HTR-8/SVneo (cell line): ENCODE measurements around the gene PFDN1.
A peak's percentile ranks its signal among the peaks of the same experiment; 100 is the strongest.
"Not testable (repeated sequence)": the region's sequence is repeated elsewhere in the genome, so short reads cannot be mapped to it uniquely, and the experiment has no call there.

Experiments used
- DNase-seq: peaks from one replicate; pipeline ENCODE4 v3.0.0; 2011; ENCODE audit warnings: low spot score, mixed read lengths; ENCODE audit not compliant: insufficient read length
- FAIRE-seq: peaks from 2 replicates; lab custom pipeline; 2011; peaks lifted over from hg19 to GRCh38; lab: Jason Lieb, UNC

Gene PFDN1, protein sequence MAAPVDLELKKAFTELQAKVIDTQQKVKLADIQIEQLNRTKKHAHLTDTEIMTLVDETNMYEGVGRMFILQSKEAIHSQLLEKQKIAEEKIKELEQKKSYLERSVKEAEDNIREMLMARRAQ

DNA sequence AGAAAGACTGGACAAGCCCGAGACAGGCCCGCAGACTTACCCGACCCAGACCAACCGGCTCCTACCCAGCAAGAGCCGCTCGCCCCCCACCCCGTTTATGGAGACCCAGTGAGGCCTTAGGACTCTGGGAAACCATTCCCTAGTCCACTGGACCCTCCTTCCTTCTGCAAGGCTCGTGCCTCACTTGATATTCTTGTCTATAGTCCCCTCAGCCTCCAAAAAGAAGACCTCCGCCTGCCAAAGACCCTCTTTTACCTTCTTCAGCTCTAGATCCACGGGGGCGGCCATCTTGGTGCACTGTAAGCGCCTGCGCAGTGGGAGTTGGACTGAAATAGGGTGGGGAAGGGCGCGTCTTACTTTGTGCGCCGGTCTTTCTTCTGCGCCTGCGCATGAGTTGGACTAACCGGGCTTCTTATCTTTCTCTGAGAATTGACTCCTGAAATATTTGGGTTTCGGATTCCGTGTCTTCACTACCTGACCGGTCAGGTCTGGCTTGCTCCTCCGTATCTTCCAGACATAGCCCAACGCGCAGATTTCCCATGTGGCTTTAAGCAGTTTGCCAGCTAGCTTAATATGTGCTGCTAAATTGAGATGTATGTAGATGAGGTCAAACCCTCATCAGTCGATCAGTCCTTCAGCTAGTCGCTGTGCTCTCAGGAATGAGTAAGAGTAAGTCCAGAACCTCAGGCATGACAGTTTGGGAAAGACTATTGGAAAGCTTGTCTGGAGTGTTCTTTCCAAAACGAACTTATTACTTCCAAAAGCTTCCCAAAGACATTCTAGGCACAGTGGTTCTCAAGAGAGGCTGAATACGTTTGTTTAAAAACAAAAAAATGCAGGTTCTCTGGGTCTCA lies at the start of gene PFDN1:
Gene PFDN1 (minus strand): TSS at position 316 of the 854 bp plus-strand sequence. CDS start 28 bp downstream, at position 288.
- peak; percentile 96 for DNase-seq
- FAIRE-seq: peak; percentile 26

- FAIRE-seq (no peak), DNase-seq (peak; percentile 66)
Observed at GRCh38 chr5:140351609-140352334, 48.9 kb upstream of the PFDN1 start.

DNA sequence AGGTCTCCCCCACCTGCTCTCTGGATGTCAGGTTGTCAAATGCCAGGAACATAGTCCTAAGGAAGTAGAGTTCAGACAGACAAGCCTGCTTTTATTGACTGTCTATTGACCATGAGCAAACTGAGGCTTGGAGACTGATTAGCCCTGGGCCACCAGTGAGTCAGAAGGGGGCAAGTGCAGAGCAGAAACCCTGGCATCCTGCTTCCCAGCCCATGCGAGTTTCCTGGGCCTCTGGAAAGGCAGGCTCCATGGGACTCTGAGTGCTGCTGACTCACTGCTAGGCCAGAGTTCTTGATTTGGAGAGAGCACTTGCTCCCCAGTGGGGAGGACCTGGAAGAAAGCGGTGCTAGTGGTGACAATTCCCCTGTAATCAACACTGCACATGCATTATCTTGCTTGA lies 46.3 kb upstream of the PFDN1 start:
- DNase-seq (no peak), FAIRE-seq (no peak)

GRCh38 chr5:140348104-140348503 lies 45.2 kb upstream of the PFDN1 start:
- no peak for DNase-seq
- FAIRE-seq: no peak

DNA sequence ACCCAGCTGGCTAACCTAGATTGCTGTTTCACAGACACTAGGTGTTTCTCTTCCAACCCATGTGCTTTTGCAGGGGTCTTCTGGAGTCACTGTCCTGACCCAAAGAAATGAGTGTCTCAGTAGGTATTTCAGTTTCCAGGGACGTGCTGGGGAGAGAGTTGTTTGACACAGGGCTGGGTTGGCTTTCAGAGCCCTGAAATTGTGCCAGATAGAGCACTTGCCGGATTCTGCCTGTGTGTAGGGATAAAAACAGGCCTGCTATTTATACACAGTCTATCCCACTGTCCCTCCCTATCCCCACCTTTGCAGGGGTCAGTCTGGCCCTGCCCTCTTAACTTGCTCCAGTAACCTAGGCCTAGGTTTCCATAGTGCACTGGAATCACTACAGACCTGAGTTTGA lies 44.5 kb upstream of the PFDN1 start:
- no peak for FAIRE-seq
- no peak for DNase-seq

DNA sequence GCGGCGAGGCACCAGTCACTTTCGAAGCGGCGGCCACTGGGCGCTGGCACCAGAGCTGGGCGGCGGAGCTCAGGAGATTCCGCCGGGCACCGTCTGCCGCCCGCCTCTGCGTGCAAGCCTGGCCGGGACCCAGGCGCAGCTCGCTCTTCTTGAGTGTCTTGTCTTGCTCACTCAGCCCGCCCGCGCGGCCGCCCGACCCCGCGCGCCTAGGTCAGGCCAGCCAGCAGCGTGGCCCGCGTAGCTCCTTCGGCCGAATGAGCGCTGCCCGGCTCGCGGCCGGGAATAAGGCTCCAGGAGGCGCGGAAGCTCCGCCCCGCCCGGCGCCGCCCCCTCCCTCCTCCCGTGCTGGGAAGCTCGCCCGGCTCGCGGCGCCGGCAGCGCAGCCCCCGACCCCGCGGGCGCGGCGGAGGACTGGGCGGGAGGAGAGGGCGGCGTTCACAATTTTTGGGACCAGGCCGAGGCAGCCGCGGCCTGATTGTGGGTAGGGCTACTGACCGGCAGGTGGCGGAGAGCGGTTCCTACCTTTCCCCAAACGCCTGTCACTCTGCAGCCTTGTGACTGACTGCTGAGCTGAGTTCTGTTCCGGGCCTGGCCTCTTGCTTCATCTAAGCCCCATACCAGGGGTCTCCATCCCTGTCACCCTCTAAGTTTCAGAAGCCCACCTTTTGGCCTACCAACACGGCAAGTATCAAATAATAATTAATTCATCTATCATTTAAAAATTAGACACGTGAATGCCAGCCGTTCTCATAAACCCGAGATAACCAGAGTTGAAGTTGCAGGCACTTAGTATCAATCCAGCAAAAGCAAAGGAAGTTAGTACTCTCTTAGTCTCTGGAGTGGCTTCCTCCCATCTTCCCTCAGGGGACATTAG lies 43.7 kb upstream of the PFDN1 start, which contains the start of gene HBEGF:
Gene HBEGF (minus strand): TSS at position 256 of the 874 bp plus-strand sequence. CDS start 275 bp downstream, outside the sequence.
- DNase-seq (peak; percentile 84), FAIRE-seq (peak; percentile 81)

GRCh38 chr5:140345919-140346347 lies 43.0 kb upstream of the PFDN1 start:
- DNase-seq (peak; percentile 58), FAIRE-seq (no peak)

DNA sequence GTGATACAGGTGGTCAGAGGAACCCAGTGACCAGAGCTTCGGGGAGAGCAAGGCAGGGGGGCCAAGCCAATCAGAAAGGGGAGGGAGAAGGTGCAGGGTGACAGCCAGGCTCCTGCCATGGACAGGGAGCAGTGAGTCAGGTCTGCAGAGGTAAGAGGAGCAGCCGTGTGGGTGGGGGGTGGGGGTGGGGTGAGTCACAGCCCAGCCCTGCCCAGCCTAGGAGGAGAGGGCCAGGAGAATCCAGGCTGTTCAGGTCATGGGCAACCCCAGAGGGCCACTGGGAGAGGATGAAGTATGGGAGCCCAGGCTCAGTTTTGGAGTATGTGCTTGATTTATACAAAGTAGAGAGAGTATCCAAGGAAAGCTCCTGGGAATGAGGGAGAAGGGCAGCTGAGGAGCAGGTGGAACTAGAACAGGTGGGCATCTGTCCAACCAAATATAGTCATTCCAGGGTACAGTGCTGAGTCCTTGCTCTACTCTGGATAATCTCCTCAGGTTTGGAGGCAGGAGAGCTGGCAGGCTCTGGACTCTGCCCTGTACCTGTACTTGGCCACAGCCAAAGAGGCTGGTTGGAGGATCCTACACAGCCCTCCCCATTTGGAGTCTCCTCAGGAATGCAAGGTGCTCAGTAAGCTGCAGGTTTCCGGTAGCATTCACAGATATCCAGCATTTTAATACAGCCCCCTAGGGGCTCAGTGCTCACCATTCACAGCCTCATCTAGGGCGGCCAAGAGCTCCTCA lies 42.0 kb upstream of the PFDN1 start:
- FAIRE-seq: peak; percentile 69

GRCh38 chr5:140343849-140344248 lies 40.9 kb upstream of the PFDN1 start:
- FAIRE-seq, DNase-seq: not testable (repeated sequence)

More for the DNA sequence above, 42.0 kb upstream of the PFDN1 start:
- peak; percentile 46 for DNase-seq

DNA sequence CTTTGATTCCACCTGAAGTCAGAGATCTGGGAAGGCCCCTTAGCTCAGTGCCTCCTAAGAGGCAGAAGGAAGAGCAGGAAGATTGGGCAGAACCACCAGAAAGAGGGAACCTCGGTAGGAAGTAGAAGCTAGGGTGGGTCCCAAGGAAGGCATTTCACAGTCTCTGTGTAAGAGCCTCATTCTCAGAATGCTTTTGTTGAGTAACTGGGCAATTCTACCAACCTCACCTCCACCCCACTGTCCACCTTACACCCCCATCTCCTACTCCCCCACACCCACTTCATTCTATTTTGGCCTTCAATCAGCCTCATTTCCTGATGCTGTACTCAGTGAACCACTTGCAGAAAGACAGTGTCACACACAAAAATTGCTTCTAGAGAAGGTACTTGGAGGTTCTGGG lies 40.0 kb upstream of the PFDN1 start:
- DNase-seq: no peak
- FAIRE-seq: no peak

DNA sequence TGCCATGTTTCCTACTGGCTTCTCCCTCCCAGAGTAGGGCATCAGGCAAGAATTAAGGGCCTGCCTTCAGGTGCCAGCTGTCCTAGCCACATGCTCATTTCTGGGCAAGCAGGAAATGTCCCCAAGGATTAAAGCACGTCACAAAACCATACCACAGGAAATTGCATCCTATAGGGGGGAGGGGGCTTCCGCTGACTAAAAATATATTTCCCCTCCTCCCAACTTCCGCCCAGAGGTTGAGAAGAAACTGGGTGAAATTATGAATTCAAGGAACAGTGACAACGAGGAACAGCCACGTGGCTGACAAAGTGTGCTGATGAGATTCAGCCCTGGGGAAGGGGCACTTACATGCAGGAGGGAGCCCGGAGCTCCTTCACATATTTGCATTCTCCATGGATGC lies 39.4 kb upstream of the PFDN1 start:
- FAIRE-seq (no peak), DNase-seq (no peak)

DNA sequence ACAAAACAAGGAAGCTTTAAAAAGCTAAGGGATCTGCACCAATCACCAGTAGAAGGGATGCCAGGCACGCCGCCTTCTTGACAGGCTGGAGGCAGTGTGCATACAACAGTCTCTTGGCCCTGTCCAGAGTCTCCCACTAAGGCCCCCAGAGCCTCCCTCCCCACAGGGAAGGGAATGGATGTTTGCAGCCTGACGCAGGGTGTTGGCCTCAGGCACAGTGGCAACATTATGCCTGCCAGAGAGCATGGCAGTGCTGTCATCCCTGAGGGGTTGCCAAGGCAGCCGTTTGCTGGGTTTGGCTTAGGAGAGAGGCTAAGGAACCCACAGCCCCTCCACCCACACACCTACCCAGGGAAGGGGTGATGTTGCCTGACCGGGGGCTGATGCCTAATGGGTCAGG lies 38.7 kb upstream of the PFDN1 start:
- DNase-seq (no peak), FAIRE-seq (no peak)

GRCh38 chr5:140340605-140341121 lies 37.8 kb upstream of the PFDN1 start:
- DNase-seq (no peak), FAIRE-seq (no peak)

DNA sequence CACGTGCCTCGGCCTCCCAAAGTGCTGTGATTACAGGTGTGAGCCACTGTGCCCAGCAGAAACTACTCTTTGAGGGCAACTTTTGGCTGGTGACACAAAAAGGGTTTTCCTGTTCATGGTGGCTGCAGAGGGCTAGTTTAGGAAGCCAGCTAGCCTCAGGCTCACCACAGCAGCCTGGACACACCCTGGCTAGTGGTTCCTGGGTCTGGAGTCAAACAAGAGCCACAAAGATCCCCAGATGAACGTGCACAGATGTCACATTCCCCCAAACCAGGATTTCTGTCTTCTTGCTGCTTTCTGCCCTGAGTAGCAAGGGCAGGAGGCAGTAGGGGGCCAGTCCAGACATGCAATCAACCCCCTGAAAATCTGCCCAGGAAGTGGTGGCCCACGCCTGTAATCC lies 36.7 kb upstream of the PFDN1 start:
- FAIRE-seq (no peak), DNase-seq (no peak)

DNA sequence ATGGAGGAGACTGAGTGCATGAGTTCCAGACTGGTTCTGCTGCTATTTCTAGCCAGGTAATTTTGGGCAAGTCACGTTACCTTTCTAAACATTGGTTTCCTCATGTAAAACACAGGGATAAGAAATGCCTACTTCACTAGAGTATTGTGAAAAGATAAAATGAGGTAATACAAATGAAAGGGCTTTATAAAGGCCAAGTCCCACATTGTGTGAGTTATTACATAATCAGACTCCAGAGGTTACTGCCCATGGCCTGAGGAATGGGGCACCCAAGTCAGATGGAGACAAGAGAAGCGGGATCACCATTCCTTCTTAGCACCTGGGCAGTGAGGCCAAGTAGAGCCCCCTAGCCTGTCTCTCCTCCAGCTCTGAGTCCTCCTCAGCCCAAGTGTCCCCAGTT lies 36.0 kb upstream of the PFDN1 start:
- FAIRE-seq (no peak), DNase-seq (no peak)

DNA sequence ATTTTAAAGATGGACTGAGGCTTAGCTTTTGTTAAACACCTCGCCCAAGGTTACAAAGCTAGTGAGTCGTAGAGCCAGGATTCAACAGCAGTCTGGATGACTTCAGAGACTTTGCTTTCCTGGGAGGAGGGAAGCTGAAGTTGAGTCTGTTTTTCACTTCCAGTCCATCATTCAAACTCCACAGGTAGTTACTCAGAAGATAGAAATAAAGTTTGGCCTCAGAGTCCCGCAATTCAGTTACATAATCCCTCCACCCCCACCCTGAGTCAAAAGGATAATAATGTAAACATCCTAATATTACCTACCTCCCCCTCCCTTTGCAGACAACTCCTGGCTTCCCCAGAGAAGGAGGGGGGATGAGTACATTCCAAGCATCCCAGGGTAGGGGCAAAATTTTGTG lies 35.4 kb upstream of the PFDN1 start:
- peak; percentile 13 for FAIRE-seq
- no peak for DNase-seq

DNA sequence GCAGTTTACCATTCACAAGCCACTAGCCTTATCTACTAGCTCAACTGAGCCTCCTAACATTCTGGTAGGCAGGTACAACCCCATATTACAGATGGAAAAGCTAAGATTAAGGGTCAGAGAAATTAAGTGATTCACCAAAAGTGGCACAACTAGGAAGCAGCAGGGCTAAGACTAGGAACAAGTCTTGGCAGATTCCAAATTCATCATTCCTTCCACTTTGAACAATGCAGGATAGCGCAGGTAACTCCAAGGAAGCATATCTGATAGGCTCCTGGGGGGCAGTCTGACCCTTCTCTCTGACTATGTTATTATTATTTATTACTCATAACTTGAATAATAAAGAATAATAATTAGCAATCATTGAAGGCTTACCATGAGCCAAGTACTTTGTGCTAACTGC lies 35.0 kb upstream of the PFDN1 start:
- no peak for DNase-seq
- FAIRE-seq: no peak

DNA sequence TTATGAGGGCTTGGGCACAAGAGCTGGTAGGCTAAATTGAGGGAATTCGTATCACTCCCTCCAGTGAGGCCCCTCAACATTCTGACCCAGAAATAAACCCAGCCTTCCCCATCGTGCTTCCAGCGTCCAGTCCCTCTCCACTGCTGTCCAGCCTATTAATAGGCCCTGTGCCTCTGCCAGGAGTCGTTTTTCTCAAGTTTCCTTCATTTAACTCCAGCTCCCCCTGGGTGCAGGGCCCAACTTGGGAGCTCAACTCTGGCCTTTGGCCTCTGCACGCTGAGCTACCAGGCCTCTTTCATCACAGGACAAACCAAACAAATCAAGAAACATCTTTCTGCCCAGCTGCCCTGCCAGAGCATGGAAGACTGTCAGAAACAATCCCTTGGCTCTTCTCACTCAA lies 33.5 kb upstream of the PFDN1 start:
- DNase-seq (no peak), FAIRE-seq (no peak)

- FAIRE-seq (no peak), DNase-seq (no peak)
Observed at GRCh38 chr5:140331638-140332037, 28.7 kb upstream of the PFDN1 start.
